Forelimb muscle (tissue), 1 donor: Measurements from ENCODE around the gene PRKCH. TPM values are rescaled to one million over a fixed set of nuclear protein-coding genes. Genes with fewer than 3 reads are reported as not detected.
"Not testable (repeated sequence)": the region's sequence is repeated elsewhere in the genome, so short reads cannot be mapped to it uniquely, and the experiment has no call there.

ENCODE experiments used
- DNase-seq: peaks from one replicate; pipeline ENCODE4 v3.0.0-alpha.2; 2013; ENCODE audit warnings: low read depth
- polyA plus RNA-seq: library from polyadenylated mRNA; unstranded; fragments of 120-200 nt; gene quantifications from one replicate; pipeline ENCODE4 v1.2.1, GENCODE V29; 2013; ENCODE audit not compliant: insufficient read length

PRKCH gene
- polyA plus RNA-seq, 1 donor, result 11.5 TPM

- DNase-seq, result no peak
Observed at GRCh38 chr14:61391119-61391518, 69.7 kb downstream of the PRKCH start.

GRCh38 chr14:61392297-61392696 is 70.9 kb downstream of the PRKCH start:
- DNase-seq, result no peak

GRCh38 chr14:61394542-61394941 is 73.2 kb downstream of the PRKCH start:
- DNase-seq, result no peak

- DNase-seq, result no peak
Observed at GRCh38 chr14:61395115-61395725, 73.8 kb downstream of the PRKCH start.

- no peak for DNase-seq
Observed at GRCh38 chr14:61396279-61396678, 74.9 kb downstream of the PRKCH start.

GRCh38 chr14:61396694-61397093 is 75.3 kb downstream of the PRKCH start:
- DNase-seq, result no peak

GRCh38 chr14:61397615-61398014 is 76.2 kb downstream of the PRKCH start:
- no peak for DNase-seq

GRCh38 chr14:61398221-61398620 is 76.8 kb downstream of the PRKCH start:
- DNase-seq, result no peak

- DNase-seq, result no peak
Observed at GRCh38 chr14:61399365-61399764, 78.0 kb downstream of the PRKCH start.

GRCh38 chr14:61401461-61401860 is 80.1 kb downstream of the PRKCH start:
- DNase-seq, result no peak

- DNase-seq, result no peak
Observed at GRCh38 chr14:61403411-61403810, 82.0 kb downstream of the PRKCH start.

- DNase-seq, result no peak
Observed at GRCh38 chr14:61404637-61405036, 83.3 kb downstream of the PRKCH start.

- no peak for DNase-seq
Observed at GRCh38 chr14:61406198-61406597, 84.8 kb downstream of the PRKCH start.

- no peak for DNase-seq
Observed at GRCh38 chr14:61406675-61407074, 85.3 kb downstream of the PRKCH start.

GRCh38 chr14:61408498-61408897 is 87.1 kb downstream of the PRKCH start:
- no peak for DNase-seq

- no peak for DNase-seq
Observed at GRCh38 chr14:61409782-61410181, 88.4 kb downstream of the PRKCH start.

GRCh38 chr14:61415934-61416333 is 94.6 kb downstream of the PRKCH start:
- not testable (repeated sequence) for DNase-seq

- no peak for DNase-seq
Observed at GRCh38 chr14:61416591-61416990, 95.2 kb downstream of the PRKCH start.

- no peak for DNase-seq
Observed at GRCh38 chr14:61417141-61417540, 95.8 kb downstream of the PRKCH start.

- no peak for DNase-seq
Observed at GRCh38 chr14:61417883-61418455, 96.6 kb downstream of the PRKCH start.

- no peak for DNase-seq
Observed at GRCh38 chr14:61418746-61419145, 97.4 kb downstream of the PRKCH start.

- no peak for DNase-seq
Observed at GRCh38 chr14:61419201-61419600, 97.8 kb downstream of the PRKCH start.

GRCh38 chr14:61420326-61420725 is 98.9 kb downstream of the PRKCH start:
- DNase-seq, result no peak
